Activated CD8-positive, alpha-beta T cell treated with anti-CD3 and anti-CD28 coated beads for 36 hours (primary cell): ENCODE results near the gene ABCB8. TPM values are rescaled to one million over a fixed set of nuclear protein-coding genes. Genes with fewer than 3 reads are reported as not detected.

Experiments used
- ATAC-seq: fragments of 200-7000 bp; cut with Tn5 transposase; one replicate; pipeline ENCODE4 v1.10.0; 2021; ENCODE audit warnings: mild to moderate bottlenecking, moderate library complexity
- CTCF ChIA-PET: fragments of 350-600 bp; sonication (Branson Sonifier 250); formaldehyde crosslinking; loops from one replicate; lab custom pipeline; 2021; ENCODE audit warnings: antibody characterized with exemption; lab: Charles Lee
- POLR2A ChIA-PET: fragments of 350-600 bp; sonication (Branson Sonifier 250); formaldehyde crosslinking; loops from one replicate; lab custom pipeline; 2021; ENCODE audit warnings: antibody characterized with exemption; lab: Charles Lee
- DNase-seq: peaks from one replicate; pipeline ENCODE4 v3.0.0-alpha.2; 2020
- H3K27ac Mint-ChIP-seq: one replicate; pipeline ENCODE4 v1.8.0; 2021; ENCODE audit warnings: mild to moderate bottlenecking, mixed read lengths
- H3K27me3 Mint-ChIP-seq: one replicate; pipeline ENCODE4 v1.8.0; 2021; ENCODE audit warnings: mixed read lengths
- H3K36me3 Mint-ChIP-seq: one replicate; pipeline ENCODE4 v1.8.0; 2021; ENCODE audit warnings: low read depth, mixed read lengths
- H3K4me1 Mint-ChIP-seq: one replicate; pipeline ENCODE4 v1.8.0; 2021; ENCODE audit warnings: low read depth, mixed read lengths
- H3K4me3 Mint-ChIP-seq: one replicate; pipeline ENCODE4 v1.8.0; 2021; ENCODE audit warnings: mild to moderate bottlenecking, moderate library complexity, mixed read lengths
- H3K9me3 Mint-ChIP-seq: one replicate; pipeline ENCODE4 v1.8.0; 2021; ENCODE audit warnings: mixed read lengths
- intact Hi-C: fragments of 100-400 bp; cut with micrococcal nuclease; formaldehyde crosslinking; loops from one replicate; pipeline ENCODE4 v1.10.0; 2022
- total RNA-seq, 2 experiments: library from RNA; stranded (reverse); gene quantifications; one replicate each; pipeline ENCODE4 v1.2.3, GENCODE V29; 2021
- TF ChIP-seq, protein P1 (sequence below): fragments of 200-600 bp; IDR thresholded peaks from one replicate; pipeline ENCODE4 v1.8.0; 2022; ENCODE audit warnings: antibody characterized with exemption, mild to moderate bottlenecking

The ABCB8 gene
- total RNA-seq, 2 experiments from 2014 or later: 41.4 to 47.5 TPM

DNA sequence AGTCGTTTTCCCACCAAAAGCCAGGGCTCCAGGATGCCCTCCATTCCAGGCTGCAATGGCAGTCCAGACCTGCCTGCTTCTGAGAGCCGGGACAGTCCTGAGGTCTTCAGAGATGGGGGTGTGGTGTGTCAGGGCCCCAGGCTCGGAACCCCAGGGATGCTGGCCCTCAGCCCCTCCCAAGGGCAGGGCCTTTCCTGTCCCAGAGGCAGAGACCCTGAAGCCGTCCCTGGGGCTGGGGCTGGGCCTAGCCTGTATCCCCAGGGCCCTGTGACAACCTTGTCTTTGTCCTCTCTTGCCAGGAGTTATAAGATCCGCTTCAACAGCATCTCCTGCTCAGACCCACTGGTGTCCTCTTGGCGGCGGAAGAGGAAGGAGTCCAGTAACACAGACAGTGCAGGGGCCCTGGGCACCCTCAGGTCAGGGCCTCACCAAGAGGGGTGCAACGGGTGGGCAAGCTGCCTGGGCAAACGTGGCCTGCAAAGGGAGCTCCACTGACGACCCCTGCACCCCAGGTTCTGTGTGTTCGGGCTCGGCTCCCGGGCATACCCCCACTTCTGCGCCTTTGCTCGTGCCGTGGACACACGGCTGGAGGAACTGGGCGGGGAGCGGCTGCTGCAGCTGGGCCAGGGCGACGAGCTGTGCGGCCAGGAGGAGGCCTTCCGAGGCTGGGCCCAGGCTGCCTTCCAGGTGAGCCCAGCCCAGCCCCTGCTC, 21.5 kb upstream of the ABCB8 start:
- POLR2A ChIA-PET: interaction anchor here (1.7 to 1.9 kb wide), 2 partner anchors 12 kb away, joined by 5 to 7 read pairs; no protein-coding TSS in a partner anchor
- peaks cover 34% of the 10 kb centered on the region for H3K4me1 Mint-ChIP-seq
- H3K9me3 Mint-ChIP-seq: no peaks in the 10 kb centered on the region
- intact Hi-C loops: no loop called here
- no peaks in the 10 kb centered on the region for H3K36me3 Mint-ChIP-seq
- no peak overlapping the region for H3K4me3 Mint-ChIP-seq
- H3K27me3 Mint-ChIP-seq: no peaks in the 10 kb centered on the region
- H3K27ac Mint-ChIP-seq: no peak overlapping the region
- ATAC-seq (no peak), DNase-seq (no peak)
- TF ChIP-seq, protein P1, sequence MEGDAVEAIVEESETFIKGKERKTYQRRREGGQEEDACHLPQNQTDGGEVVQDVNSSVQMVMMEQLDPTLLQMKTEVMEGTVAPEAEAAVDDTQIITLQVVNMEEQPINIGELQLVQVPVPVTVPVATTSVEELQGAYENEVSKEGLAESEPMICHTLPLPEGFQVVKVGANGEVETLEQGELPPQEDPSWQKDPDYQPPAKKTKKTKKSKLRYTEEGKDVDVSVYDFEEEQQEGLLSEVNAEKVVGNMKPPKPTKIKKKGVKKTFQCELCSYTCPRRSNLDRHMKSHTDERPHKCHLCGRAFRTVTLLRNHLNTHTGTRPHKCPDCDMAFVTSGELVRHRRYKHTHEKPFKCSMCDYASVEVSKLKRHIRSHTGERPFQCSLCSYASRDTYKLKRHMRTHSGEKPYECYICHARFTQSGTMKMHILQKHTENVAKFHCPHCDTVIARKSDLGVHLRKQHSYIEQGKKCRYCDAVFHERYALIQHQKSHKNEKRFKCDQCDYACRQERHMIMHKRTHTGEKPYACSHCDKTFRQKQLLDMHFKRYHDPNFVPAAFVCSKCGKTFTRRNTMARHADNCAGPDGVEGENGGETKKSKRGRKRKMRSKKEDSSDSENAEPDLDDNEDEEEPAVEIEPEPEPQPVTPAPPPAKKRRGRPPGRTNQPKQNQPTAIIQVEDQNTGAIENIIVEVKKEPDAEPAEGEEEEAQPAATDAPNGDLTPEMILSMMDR: no peak
- CTCF ChIA-PET: interaction anchor here (0.8 to 4.3 kb wide), 8 partner anchors 11 to 98 kb away, joined by 3 to 58 read pairs (median 3); partner anchors contain the start of gene ABCB8

DNA sequence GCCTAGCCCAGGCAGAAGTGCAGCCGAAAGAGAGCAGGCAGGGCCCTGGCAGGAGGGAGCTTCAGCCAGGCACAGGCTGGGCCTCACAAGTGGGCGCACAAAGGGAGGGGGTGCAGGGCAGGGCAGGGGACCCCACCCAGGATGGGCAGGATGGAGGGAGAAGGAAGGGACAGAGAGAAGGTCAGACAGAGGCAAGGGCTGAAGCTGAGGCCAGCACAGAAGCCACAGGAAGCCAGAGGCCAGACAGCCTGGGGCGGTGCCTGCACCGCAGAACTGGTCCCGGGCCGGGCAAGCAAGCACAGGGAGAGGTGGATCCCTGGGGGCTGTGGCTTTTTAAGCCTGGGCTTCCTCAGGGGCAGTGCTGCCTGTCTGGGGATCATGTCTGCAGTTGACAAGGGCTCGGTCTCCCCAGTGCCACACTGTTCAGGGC, 20.8 kb upstream of the ABCB8 start:
- TF ChIP-seq, protein P1: no peak
- Mint-ChIP-seq H3K9me3 (no peaks in the 10 kb centered on the region), H3K36me3 (no peaks in the 10 kb centered on the region), H3K4me3 (peak overlapping the region; percentile 77), H3K27ac (no peak overlapping the region), H3K4me1 (peaks cover 40% of the 10 kb centered on the region), H3K27me3 (no peaks in the 10 kb centered on the region)
- DNase-seq: no peak
- intact Hi-C loops: no loop called here
- POLR2A ChIA-PET: interaction anchor here (0.6 to 2.5 kb wide), 5 partner anchors 11 to 546 kb away, joined by 3 to 18 read pairs (median 4); no protein-coding TSS in a partner anchor
- CTCF ChIA-PET: interaction anchor here (0.7 to 4.3 kb wide), 11 partner anchors 9 to 160 kb away, joined by 3 to 58 read pairs (median 10); partner anchors contain the start of gene ABCB8
- no peak for ATAC-seq

DNA sequence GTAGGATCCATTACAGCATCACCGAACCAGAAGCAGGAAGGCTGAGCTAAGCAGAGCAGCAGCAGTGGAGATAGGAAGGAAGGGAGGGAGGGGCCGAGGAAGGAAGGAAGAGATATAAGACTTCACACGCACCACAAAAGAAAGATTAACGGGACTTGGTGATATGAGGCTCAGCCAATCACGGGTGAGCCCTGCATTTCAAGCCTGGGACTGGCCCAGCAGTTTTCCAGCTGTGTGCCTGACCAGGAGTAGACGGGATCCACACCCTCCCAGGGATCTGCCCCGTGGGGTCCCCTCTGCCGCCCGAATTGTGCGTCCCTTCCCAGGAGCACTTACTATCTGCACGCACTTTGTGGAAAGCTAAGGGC, 20.1 kb upstream of the ABCB8 start:
- Mint-ChIP-seq H3K9me3 (no peaks in the 10 kb centered on the region), H3K4me1 (peaks cover 46% of the 10 kb centered on the region), H3K36me3 (no peaks in the 10 kb centered on the region), H3K27ac (peak overlapping the region; percentile 86), H3K27me3 (no peaks in the 10 kb centered on the region), H3K4me3 (peak overlapping the region; percentile 77)
- intact Hi-C loops: no loop called here
- ChIA-PET POLR2A (interaction anchor here (0.6 to 2.5 kb wide), 8 partner anchors 9 to 547 kb away, joined by 3 to 18 read pairs (median 3); partner anchors contain the start of gene TMUB1), CTCF (interaction anchor here (0.7 to 4.3 kb wide), 15 partner anchors 9 to 189 kb away, joined by 3 to 58 read pairs (median 6); partner anchors contain the start of gene ABCB8)
- ATAC-seq (peak; percentile 29), DNase-seq (peak; percentile 26)
- TF ChIP-seq, protein P1: no peak

DNA sequence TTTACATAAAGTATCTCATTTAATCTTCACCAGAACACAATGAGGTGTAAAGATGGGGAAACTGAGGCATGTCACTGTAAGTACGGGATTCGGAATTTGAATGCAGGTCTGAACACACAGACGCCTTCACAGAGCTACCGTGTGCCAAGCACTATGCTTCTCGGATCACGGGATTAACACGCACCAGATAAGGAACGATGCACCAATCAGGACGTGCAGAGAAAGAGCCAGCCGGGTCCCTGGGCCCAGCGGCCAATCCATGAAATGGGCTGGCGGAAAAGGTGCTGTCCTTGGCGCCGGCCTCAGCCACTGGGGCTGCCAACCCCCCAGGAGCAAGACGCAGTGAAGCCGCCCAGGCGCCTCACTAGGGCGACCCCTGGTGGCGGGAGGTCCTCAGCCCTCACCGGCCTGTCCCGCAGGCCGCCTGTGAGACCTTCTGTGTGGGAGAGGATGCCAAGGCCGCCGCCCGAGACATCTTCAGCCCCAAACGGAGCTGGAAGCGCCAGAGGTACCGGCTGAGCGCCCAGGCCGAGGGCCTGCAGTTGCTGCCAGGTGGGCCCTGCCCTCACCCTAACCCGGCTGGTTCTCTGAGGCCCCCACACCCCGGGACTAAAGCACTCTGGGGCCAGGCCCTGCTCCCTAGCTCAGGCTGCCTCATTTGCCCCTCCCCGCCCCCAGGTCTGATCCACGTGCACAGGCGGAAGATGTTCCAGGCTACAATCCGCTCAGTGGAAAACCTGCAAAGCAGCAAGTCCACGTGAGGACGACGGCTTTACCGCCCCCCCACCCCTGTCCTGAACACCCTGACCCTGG, 19.5 kb upstream of the ABCB8 start:
- Mint-ChIP-seq H3K27ac (peak overlapping the region; percentile 86), H3K36me3 (peaks cover 2% of the 10 kb centered on the region), H3K27me3 (no peaks in the 10 kb centered on the region), H3K9me3 (no peaks in the 10 kb centered on the region), H3K4me3 (peak overlapping the region; percentile 77), H3K4me1 (peaks cover 49% of the 10 kb centered on the region)
- peak; percentile 83 for DNase-seq
- TF ChIP-seq, protein P1: peak; percentile 83
- ChIA-PET POLR2A (interaction anchor here (1.0 to 2.5 kb wide), 6 partner anchors 9 to 75 kb away, joined by 3 to 18 read pairs (median 4); partner anchors contain the start of gene TMUB1), CTCF (interaction anchor here (0.7 to 4.3 kb wide), 19 partner anchors 9 to 190 kb away, joined by 3 to 58 read pairs (median 6); partner anchors contain the start of gene ABCB8)
- peak; percentile 53 for ATAC-seq
- intact Hi-C loops: no loop called here
